G401.6 (cell line): ENCODE results near the gene IQCH.

Experiments
- FAIRE-seq: peaks from 2 replicates; lab custom pipeline; 2012; peaks lifted over from hg19 to GRCh38; lab: Jason Lieb, UNC

IQCH gene

GRCh38 chr15:67254238-67255175 is at the start of gene IQCH, which contains the start of gene AAGAB:
IQCH (plus strand) TSS chr15:67254786; CDS start chr15:67254897, 111 bp downstream.
AAGAB (minus strand) TSS chr15:67254661; CDS start chr15:67254631, 30 bp downstream.
- peak; percentile 93 for FAIRE-seq

GRCh38 chr15:67207555-67208207 is 46.9 kb upstream of the IQCH start:
- no peak for FAIRE-seq

GRCh38 chr15:67208396-67208795 is 46.2 kb upstream of the IQCH start:
- no peak for FAIRE-seq

- no peak for FAIRE-seq
Measured at GRCh38 chr15:67210555-67211168, 43.9 kb upstream of the IQCH start.

- FAIRE-seq: peak; percentile 45
Measured at GRCh38 chr15:67212684-67213367, 41.8 kb upstream of the IQCH start.

- FAIRE-seq: no peak
Measured at GRCh38 chr15:67215102-67215501, 39.5 kb upstream of the IQCH start.

- FAIRE-seq: no peak
Measured at GRCh38 chr15:67216859-67217258, 37.7 kb upstream of the IQCH start.

GRCh38 chr15:67218428-67218827 is 36.2 kb upstream of the IQCH start:
- no peak for FAIRE-seq

GRCh38 chr15:67219288-67219687 is 35.3 kb upstream of the IQCH start:
- FAIRE-seq: no peak

GRCh38 chr15:67224889-67225288 is 29.7 kb upstream of the IQCH start:
- no peak for FAIRE-seq

GRCh38 chr15:67225336-67225735 is 29.2 kb upstream of the IQCH start:
- no peak for FAIRE-seq

- no peak for FAIRE-seq
Measured at GRCh38 chr15:67227431-67227830, 27.2 kb upstream of the IQCH start.

- FAIRE-seq: no peak
Measured at GRCh38 chr15:67227846-67228245, 26.7 kb upstream of the IQCH start.

GRCh38 chr15:67228286-67228685 is 26.3 kb upstream of the IQCH start:
- no peak for FAIRE-seq

GRCh38 chr15:67230504-67230903 is 24.1 kb upstream of the IQCH start:
- FAIRE-seq: no peak

GRCh38 chr15:67232591-67232990 is 22.0 kb upstream of the IQCH start:
- FAIRE-seq: no peak

GRCh38 chr15:67240235-67241131 is 14.1 kb upstream of the IQCH start:
- peak; percentile 6 for FAIRE-seq

- FAIRE-seq: no peak
Measured at GRCh38 chr15:67241132-67241855, 13.3 kb upstream of the IQCH start.

- FAIRE-seq: no peak
Measured at GRCh38 chr15:67242708-67243111, 11.9 kb upstream of the IQCH start.

- no peak for FAIRE-seq
Measured at GRCh38 chr15:67244971-67245478, 9.6 kb upstream of the IQCH start.
